Hematopoietic multipotent progenitor cell treated with erythropoietin and hydrocortisone succinate and interleukin-3 and kit ligand, for 8 days (in vitro differentiated cells): ENCODE measurements around the gene NHERF2.

Source experiments
- DNase-seq: peaks from one replicate; pipeline ENCODE4 v3.0.0-alpha.2; 2015

The NHERF2 gene

GRCh38 chr16:2026461-2027023 lies at the start of gene NHERF2:
Gene NHERF2 (plus strand): TSS chr16:2026902. CDS start chr16:2027006, 104 bp downstream.
- no peak for DNase-seq

GRCh38 chr16:1976951-1977874 lies 49.5 kb upstream of the NHERF2 start:
- DNase-seq = no peak

- no peak for DNase-seq
Observed at GRCh38 chr16:1977875-1978268, 48.8 kb upstream of the NHERF2 start.

GRCh38 chr16:1978476-1979120 lies 48.1 kb upstream of the NHERF2 start:
- no peak for DNase-seq

- DNase-seq = no peak
Observed at GRCh38 chr16:1979271-1980029, 47.3 kb upstream of the NHERF2 start.

GRCh38 chr16:1980030-1980769 lies 46.5 kb upstream of the NHERF2 start:
- peak; percentile 16 for DNase-seq

GRCh38 chr16:1980770-1981087 lies 46.0 kb upstream of the NHERF2 start:
- DNase-seq = no peak

- peak; percentile 10 for DNase-seq
Observed at GRCh38 chr16:1981398-1981836, 45.3 kb upstream of the NHERF2 start, which contains the start of gene NOXO1. Gene NOXO1 (minus strand): TSS chr16:1981469. CDS start chr16:1981179, 290 bp downstream.

GRCh38 chr16:1982013-1982433 lies 44.7 kb upstream of the NHERF2 start:
- no peak for DNase-seq

GRCh38 chr16:1982991-1983543 lies 43.6 kb upstream of the NHERF2 start:
- no peak for DNase-seq

- peak; percentile 82 for DNase-seq
Observed at GRCh38 chr16:1983544-1984346, 43.0 kb upstream of the NHERF2 start, which contains the start of gene GFER. Gene GFER (plus strand): TSS chr16:1984193. CDS start chr16:1984219, 26 bp downstream.

GRCh38 chr16:1984347-1985225 lies 42.1 kb upstream of the NHERF2 start:
- no peak for DNase-seq

- no peak for DNase-seq
Observed at GRCh38 chr16:1985466-1986150, 41.1 kb upstream of the NHERF2 start.

GRCh38 chr16:1987198-1987597 lies 39.5 kb upstream of the NHERF2 start:
- no peak for DNase-seq

- no peak for DNase-seq
Observed at GRCh38 chr16:1989209-1990100, 37.2 kb upstream of the NHERF2 start, which contains the start of gene SYNGR3. Gene SYNGR3 (plus strand): TSS chr16:1989970. CDS start chr16:1990103, 133 bp downstream.

GRCh38 chr16:1990101-1990350 lies 36.7 kb upstream of the NHERF2 start:
- DNase-seq = no peak

- no peak for DNase-seq
Observed at GRCh38 chr16:1990351-1991134, 36.2 kb upstream of the NHERF2 start.
